GM12892 (cell line): Measurements from ENCODE around the gene GPRASP3.

ENCODE experiments used
- POLR2AphosphoS5 ChIP-seq: IDR thresholded peaks from 2 replicates; pipeline ENCODE4 v1.6.1; 2011; ENCODE audit warnings: low read depth, low read length, control low read depth
- TAF1 ChIP-seq: IDR thresholded peaks from 2 replicates; pipeline ENCODE4 v1.6.1; 2011; ENCODE audit warnings: low read depth, mild to moderate bottlenecking, control low read depth, low read length, borderline replicate concordance

DNA sequence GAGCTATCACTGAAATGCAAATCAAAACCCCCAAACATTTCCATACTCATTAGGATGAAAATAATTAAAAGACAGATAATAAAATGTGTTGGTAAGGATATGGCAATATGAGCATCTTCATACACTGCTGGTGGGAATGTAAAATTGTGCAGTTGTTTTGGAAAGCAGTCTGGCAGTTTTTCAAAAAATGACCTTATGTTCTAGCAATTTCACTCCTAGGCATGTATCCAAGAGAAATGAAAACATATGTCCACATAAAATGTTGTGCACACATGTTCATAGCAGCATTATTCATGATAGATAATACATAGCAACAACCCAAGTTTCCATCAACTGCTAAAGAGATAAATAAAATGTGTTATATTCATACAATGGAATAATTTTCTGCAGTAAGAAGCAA, 23.0 kb upstream of the GPRASP3 start:
- no peak for TF ChIP-seq POLR2AphosphoS5
- TF ChIP-seq TAF1: no peak
